Activated naive CD4-positive, alpha-beta T cell treated with anti-CD3 and anti-CD28 coated beads, Interleukin-2, amount 50 U/mL, for 24 hours (primary cell): Measurements from ENCODE around the gene GUCD1.
"Not testable (repeated sequence)": the region's sequence is repeated elsewhere in the genome, so short reads cannot be mapped to it uniquely, and the experiment has no call there.

Experiments used
- H3K27ac Mint-ChIP-seq: one replicate; pipeline ENCODE4 v1.8.0; 2021; ENCODE audit warnings: mild to moderate bottlenecking, mixed read lengths
- H3K27me3 Mint-ChIP-seq: one replicate; pipeline ENCODE4 v1.8.0; 2021; ENCODE audit warnings: mixed read lengths
- H3K36me3 Mint-ChIP-seq: one replicate; pipeline ENCODE4 v1.8.0; 2021; ENCODE audit warnings: mixed read lengths
- H3K4me1 Mint-ChIP-seq: one replicate; pipeline ENCODE4 v1.8.0; 2021; ENCODE audit warnings: mixed read lengths
- H3K4me3 Mint-ChIP-seq: one replicate; pipeline ENCODE4 v1.8.0; 2021; ENCODE audit warnings: mild to moderate bottlenecking, mixed read lengths
- H3K9me3 Mint-ChIP-seq: one replicate; pipeline ENCODE4 v1.8.0; 2021; ENCODE audit warnings: mixed read lengths

Gene GUCD1

GRCh38 chr22:24554313-24555164 is at the start of gene GUCD1:
GUCD1 (minus strand) TSS chr22:24555138; CDS start chr22:24554991, 147 bp downstream.
- Mint-ChIP-seq H3K36me3 (peaks cover 16% of the 10 kb centered on the region), H3K9me3 (no peaks in the 10 kb centered on the region), H3K27me3 (no peaks in the 10 kb centered on the region), H3K27ac (peak within 1 kb of the TSS; percentile 99), H3K4me1 (peaks cover 58% of the 10 kb centered on the region), H3K4me3 (peak within 1 kb of the TSS; percentile 99)

GRCh38 chr22:24603770-24604629 is 49.1 kb upstream of the GUCD1 start:
- not testable (repeated sequence) for H3K9me3 Mint-ChIP-seq, H3K27me3 Mint-ChIP-seq, H3K36me3 Mint-ChIP-seq
- Mint-ChIP-seq H3K4me3 (peak overlapping the region; percentile 6), H3K4me1 (peaks cover 25% of the 10 kb centered on the region), H3K27ac (peak overlapping the region; percentile 63)

- Mint-ChIP-seq H3K4me3 (peak within 1 kb of the TSS; percentile 38), H3K4me1 (peaks cover 22% of the 10 kb centered on the region), H3K27ac (peak within 1 kb of the TSS; percentile 68)
- H3K36me3 Mint-ChIP-seq, H3K27me3 Mint-ChIP-seq, H3K9me3 Mint-ChIP-seq: not testable (repeated sequence)
Measured at GRCh38 chr22:24602847-24603769, 48.2 kb upstream of the GUCD1 start, which contains the start of gene GGT1. GGT1 (plus strand) TSS chr22:24603193; CDS start chr22:24611082, 7,889 bp downstream.

- H3K4me3 Mint-ChIP-seq, H3K27ac Mint-ChIP-seq, H3K36me3 Mint-ChIP-seq, H3K27me3 Mint-ChIP-seq, H3K9me3 Mint-ChIP-seq: not testable (repeated sequence)
- peaks cover 18% of the 10 kb centered on the region for H3K4me1 Mint-ChIP-seq
Measured at GRCh38 chr22:24602105-24602749, 47.3 kb upstream of the GUCD1 start.

- H3K27ac Mint-ChIP-seq, result no peak overlapping the region
- H3K4me1 Mint-ChIP-seq, result peaks cover 18% of the 10 kb centered on the region
- H3K9me3 Mint-ChIP-seq, result no peaks in the 10 kb centered on the region
- H3K36me3 Mint-ChIP-seq, result no peaks in the 10 kb centered on the region
- no peak overlapping the region for H3K4me3 Mint-ChIP-seq
- H3K27me3 Mint-ChIP-seq, result no peaks in the 10 kb centered on the region
Measured at GRCh38 chr22:24601217-24602104, 46.5 kb upstream of the GUCD1 start.

GRCh38 chr22:24599958-24600715 is 45.2 kb upstream of the GUCD1 start:
- H3K4me1 Mint-ChIP-seq, result peaks cover 18% of the 10 kb centered on the region
- H3K27me3 Mint-ChIP-seq, H3K9me3 Mint-ChIP-seq, H3K4me3 Mint-ChIP-seq, H3K36me3 Mint-ChIP-seq, H3K27ac Mint-ChIP-seq: not testable (repeated sequence)

- Mint-ChIP-seq H3K27ac (no peak overlapping the region), H3K4me3 (no peak overlapping the region), H3K27me3 (no peaks in the 10 kb centered on the region), H3K9me3 (no peaks in the 10 kb centered on the region), H3K4me1 (peaks cover 18% of the 10 kb centered on the region), H3K36me3 (no peaks in the 10 kb centered on the region)
Measured at GRCh38 chr22:24599514-24599913, 44.6 kb upstream of the GUCD1 start.

GRCh38 chr22:24597076-24597475 is 42.1 kb upstream of the GUCD1 start:
- not testable (repeated sequence) for H3K36me3 Mint-ChIP-seq, H3K4me1 Mint-ChIP-seq, H3K4me3 Mint-ChIP-seq, H3K27me3 Mint-ChIP-seq, H3K9me3 Mint-ChIP-seq, H3K27ac Mint-ChIP-seq

- no peak overlapping the region for H3K27ac Mint-ChIP-seq
- no peaks in the 10 kb centered on the region for H3K36me3 Mint-ChIP-seq
- H3K4me3 Mint-ChIP-seq, result no peak overlapping the region
- peaks cover 1% of the 10 kb centered on the region for H3K27me3 Mint-ChIP-seq
- no peaks in the 10 kb centered on the region for H3K9me3 Mint-ChIP-seq
- peaks cover 5% of the 10 kb centered on the region for H3K4me1 Mint-ChIP-seq
Measured at GRCh38 chr22:24595863-24596262, 40.9 kb upstream of the GUCD1 start.

GRCh38 chr22:24595228-24595627 is 40.3 kb upstream of the GUCD1 start:
- Mint-ChIP-seq H3K9me3 (no peaks in the 10 kb centered on the region), H3K4me3 (no peak overlapping the region), H3K36me3 (no peaks in the 10 kb centered on the region), H3K27me3 (peaks cover 1% of the 10 kb centered on the region), H3K27ac (no peak overlapping the region), H3K4me1 (peaks cover 5% of the 10 kb centered on the region)

- Mint-ChIP-seq H3K4me3 (no peak overlapping the region), H3K4me1 (peaks cover 5% of the 10 kb centered on the region), H3K27me3 (peaks cover 1% of the 10 kb centered on the region), H3K9me3 (no peaks in the 10 kb centered on the region), H3K36me3 (no peaks in the 10 kb centered on the region), H3K27ac (no peak overlapping the region)
Measured at GRCh38 chr22:24594569-24595120, 39.7 kb upstream of the GUCD1 start.

- H3K4me1 Mint-ChIP-seq, result peaks cover 5% of the 10 kb centered on the region
- H3K27ac Mint-ChIP-seq, result no peak overlapping the region
- no peaks in the 10 kb centered on the region for H3K9me3 Mint-ChIP-seq
- H3K4me3 Mint-ChIP-seq, result no peak overlapping the region
- peaks cover 1% of the 10 kb centered on the region for H3K27me3 Mint-ChIP-seq
- no peaks in the 10 kb centered on the region for H3K36me3 Mint-ChIP-seq
Measured at GRCh38 chr22:24593836-24594568, 39.1 kb upstream of the GUCD1 start.

GRCh38 chr22:24593559-24593835 is 38.6 kb upstream of the GUCD1 start:
- H3K4me3 Mint-ChIP-seq, result peak overlapping the region; percentile 33
- not testable (repeated sequence) for H3K27ac Mint-ChIP-seq

More at GRCh38 chr22:24593559-24593835, 38.6 kb upstream of the GUCD1 start:
- H3K36me3 Mint-ChIP-seq, H3K4me1 Mint-ChIP-seq, H3K9me3 Mint-ChIP-seq, H3K27me3 Mint-ChIP-seq: not testable (repeated sequence)
